Measurements from ENCODE around the gene CCNYL1.
"Not testable (repeated sequence)": the region's sequence is repeated elsewhere in the genome, so short reads cannot be mapped to it uniquely, and the experiment has no call there.

The CCNYL1 gene

DNA sequence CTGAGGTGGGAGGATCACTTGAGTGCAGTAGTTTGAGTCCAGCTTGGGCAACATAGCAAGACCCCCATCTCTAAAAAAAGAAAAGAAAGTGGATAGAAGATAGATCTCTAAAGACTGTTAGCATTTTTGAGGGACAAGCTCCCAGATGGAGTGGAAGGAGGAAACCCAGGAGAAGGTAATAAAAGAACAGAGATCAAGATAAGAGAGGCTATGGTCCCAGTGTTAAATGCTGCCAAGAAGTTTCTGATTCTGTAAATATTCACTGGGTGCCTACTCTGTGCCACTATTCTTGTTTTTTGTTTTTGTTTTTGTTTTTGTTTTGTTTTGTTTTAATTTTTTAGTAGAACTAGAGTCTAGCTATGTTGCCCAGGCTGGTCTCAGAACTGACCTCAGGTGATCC is 32.1 kb downstream of the CCNYL1 start:
- no peak for DNase-seq

DNA sequence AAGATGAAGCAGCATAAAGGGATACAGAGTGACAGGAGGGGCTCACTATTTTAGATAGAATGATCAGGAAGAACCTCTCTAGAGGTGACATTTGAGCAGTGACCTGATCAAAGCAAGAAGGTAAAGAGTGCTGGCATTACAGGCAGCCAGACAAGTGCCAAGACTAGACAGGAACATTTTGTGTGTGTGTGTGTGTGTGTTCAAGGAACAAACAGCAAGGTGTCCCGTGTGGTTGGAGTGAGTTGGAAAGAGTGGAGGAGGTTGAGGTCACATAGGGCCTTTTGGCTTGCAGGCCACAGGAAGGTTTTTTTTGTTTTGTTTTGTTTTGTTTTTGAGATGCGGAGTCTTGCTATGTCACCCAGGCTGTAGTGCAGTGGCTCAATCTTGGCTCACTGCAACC is 32.6 kb downstream of the CCNYL1 start:
- no peak for DNase-seq

DNA sequence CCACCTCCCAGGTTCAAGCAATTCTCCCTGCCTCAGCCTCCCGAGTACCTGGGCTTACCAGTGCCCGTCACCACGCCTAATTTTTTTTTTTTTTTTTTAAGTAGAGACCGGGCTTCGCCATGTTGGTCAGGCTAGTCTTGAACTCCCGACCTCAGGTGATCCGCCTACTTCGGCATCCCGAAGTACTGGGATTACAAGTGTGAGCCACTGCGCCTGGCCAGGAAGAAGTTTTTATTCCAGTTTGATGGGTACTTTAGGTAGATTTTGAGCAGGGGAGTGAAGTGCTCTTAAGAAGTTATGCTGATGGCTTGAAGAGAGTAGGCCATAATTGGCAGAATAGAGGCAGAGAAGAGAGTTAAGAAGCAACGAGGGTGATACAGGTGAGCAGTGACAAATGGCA is 33.0 kb downstream of the CCNYL1 start:
- DNase-seq = no peak

DNA sequence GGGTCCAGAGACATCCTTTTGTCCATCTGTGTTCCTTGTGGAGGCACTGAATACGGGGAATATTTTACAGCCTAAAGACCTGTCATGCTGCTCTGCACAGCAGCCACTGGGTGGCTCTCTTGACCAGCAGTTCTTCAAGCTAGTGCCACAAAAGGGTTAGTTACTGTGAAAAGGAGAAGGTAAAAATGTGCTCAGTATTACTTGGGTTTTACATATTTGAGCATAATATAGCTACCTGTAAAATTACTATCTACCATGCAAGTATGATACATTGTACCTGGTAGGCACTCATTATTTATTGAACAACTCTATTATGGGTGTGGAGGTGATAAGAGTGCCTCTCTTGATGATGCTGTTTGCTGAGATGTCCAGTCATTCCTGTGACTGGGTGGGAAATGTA is 34.7 kb downstream of the CCNYL1 start:
- DNase-seq = peak in 4 of 6 experiments; percentile 11 to 43 (median 25)

DNA sequence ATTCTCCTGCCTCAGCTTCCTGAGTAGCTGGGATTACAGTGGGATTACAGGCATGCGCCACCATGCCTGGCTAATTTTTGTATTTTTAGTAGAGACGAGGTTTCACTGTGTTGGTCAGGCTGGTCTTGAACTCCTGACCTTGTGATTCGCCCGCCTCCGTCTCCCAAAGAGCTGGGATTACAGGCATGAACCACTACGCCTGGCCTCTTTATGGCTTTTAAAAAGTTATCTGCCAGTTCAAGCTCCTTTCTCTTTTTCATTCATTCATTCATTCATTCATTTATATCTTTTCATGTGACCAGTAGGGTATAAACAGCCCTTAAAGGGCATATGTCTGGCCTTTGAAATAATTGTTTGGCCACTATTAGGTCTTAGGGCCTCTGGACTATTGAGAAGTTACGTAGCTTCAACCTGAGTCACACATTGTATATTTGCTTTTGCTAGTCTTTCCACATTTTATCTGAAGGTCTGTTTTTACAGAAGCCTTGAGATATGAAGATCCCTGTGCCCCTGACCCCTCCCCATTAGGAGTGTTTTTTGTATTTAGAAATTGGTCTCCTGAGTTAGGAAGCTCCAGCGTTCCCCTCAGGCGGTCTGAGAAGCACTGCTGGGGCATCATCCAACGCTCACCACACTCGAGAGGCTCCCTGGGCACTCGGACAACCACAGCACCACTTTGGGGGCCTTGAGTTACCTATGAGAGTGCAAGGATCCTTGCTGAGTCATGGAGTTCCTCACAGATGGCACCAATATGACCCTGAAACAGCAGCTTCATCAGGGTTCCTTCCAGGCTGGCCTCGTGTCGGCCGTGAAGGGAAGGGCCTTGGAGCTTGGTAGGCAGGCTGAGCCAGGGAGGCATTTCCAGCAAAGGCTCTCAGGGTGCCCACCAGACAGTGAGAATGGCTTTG is 36.5 kb downstream of the CCNYL1 start:
- DNase-seq = no peak

DNA sequence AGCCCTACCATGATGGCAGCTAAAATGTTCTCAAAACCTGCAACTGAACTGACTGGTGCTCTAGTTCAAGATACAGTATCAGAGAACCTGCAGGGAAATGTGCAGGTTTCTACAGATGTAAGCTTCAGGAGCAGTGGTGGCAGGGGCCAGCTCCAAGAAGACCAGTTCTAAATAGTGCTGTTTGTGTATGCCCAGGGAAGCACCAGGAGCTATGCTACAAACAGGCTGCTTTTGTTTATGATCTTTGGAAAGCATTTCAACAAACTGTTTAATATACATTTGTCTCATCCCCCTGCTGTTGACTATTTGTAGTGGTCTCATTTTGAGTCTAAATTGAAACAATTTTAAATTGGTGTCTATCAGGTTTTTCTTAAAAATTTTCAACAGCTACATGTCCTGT is 37.6 kb downstream of the CCNYL1 start:
- no peak for DNase-seq

DNA sequence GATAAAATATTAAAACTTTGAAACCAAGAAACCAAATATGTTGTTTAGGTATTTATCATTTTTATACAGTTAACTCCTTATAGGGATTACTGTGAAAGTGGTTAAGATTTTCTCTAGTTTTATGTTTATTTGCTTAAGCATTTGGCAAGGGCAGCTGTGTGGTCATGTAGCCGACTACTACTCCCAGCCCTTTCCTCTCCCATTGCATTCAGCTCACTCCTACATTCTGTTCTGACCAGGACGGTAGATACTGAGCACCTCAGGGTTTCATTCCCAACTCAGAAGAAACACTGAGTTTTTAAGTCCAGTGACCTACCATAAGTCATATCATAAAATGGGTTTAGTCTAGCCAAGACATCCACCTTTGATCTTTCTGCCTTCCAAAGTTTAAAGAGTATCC is 38.4 kb downstream of the CCNYL1 start:
- DNase-seq = no peak

DNA sequence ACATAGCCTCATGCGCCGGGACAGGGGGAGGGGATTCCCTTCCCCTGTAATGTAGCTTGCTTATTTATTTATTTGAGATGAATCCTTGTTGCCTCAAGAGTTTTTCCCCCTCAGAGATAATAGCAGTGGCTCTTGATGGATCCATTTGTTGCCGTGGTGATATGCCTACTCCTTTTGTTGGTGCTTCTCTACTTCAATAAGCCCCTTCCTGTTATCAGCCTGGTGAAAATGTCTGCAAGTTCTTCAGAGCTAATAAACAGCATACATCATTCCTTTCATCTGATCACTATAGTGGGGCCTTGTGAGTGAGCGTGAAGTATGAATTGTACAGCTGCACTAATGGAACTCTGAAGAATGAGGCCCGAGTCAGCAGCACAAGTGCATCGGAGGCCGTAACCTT is 38.9 kb downstream of the CCNYL1 start:
- DNase-seq = no peak

DNA sequence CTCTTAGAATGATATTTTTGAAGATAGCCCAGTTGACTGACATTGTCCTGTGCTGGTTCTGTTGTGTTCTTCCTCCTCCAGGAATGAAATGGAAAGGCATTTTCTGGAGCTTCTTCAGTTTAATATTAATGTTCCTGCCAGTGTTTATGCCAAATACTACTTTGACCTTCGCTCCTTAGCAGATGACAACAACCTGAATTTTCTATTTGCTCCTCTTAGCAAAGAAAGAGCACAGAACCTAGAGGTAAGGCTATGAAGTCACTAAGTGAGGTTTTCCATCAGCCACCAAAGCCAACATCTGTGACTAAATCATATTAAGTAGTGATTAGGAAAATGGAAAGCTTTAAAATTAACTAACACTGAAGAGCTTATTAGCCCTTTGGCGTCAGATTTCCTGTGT is 39.4 kb downstream of the CCNYL1 start:
- no peak for DNase-seq

DNA sequence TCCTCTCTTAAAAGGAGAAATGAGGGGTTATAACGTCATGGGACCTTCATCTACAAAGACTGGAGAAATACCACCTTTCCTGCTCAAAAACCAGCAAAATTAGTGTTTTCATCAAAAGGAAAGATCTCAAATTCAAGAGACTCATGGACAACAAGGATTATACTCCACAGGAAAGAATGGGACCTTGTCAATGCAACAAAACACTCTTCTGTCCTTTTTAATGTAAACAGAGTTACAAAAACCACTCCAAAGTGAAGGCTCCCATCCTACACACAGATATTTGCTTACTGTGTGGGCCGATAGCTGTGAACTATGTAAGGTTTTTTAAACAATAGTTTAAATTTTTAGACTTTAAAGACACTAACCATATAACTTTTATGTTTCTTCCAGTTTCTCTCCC is 42.2 kb downstream of the CCNYL1 start:
- not testable (repeated sequence) for DNase-seq

DNA sequence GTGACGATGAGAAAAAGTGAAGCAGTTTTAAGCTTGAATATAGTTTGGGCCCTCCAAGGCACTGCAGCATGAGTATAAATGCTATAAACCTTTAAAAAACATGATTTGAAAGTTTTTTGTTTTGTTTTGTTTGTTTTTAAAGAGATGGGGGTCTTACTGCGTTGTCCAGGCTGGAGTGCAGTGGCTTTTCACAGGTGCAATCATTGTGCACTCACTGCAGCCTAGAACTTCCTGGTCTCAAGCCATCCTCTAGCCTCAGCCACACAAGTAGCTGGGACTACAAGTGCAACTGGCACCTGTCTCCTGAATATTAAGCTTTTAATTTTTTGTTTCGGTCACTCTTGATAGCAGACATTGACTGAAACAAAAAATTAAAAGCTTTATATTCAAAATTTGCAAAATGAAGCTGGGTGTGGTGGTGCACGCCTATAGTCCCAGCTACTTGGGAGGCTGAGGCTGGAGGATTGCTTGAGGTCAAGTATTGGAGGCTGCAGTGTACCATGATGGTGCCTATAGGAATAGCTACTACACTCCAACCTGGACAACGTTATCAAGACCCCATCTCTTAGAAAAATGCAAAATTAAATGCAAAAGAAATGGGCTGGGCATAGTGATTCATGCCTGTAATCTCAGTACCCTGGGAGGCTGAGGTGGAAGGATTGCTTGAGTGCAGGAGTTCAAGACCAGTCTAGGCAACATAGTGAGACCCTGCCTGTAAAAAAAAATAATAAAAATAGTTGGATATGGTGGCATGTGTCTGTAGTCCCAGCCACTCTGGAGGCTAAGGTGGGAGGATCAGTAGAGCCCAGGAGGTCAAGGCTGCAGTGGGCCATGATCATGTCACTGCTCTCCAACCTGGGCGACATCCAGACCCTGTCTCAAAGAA is 43.3 kb downstream of the CCNYL1 start:
- no peak for DNase-seq

DNA sequence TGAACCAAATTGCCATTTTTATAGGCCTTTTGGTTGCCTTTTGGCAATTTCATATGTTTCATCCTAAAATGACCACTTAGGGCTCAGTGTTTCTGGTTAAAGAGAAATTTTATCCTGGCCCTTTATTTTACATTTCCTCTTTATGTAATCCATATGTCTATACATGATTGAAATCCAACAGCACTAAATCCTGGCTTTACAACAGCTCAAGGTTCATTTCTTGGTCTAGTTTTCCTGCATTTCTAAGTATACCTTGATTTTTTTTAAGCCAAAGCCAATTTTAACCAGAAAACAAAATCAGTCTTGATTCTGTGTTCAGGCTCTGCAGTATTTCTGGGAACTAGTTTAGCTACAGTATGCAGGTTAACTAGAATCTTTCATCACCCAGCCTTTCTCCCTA is 46.6 kb downstream of the CCNYL1 start:
- DNase-seq = no peak

DNA sequence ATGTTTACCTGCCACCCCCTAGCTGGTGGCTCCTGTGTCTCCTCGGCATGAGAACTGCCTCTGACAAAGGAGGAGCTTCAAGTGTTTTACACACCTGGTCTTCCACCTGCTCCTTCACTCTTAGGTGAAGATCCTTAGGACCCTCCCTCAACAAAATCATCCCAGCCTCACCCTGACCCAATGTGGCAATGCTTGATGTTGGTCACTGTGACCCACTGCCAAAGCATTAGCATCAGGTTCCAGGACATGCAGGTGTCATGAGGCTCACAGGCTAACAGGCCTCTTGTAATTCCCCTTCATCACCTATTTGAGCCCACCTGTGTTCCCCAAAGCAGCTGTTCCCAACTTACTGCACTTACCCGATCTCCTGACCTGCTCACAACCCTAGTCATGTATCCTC is 48.5 kb downstream of the CCNYL1 start:
- no peak for DNase-seq

DNA sequence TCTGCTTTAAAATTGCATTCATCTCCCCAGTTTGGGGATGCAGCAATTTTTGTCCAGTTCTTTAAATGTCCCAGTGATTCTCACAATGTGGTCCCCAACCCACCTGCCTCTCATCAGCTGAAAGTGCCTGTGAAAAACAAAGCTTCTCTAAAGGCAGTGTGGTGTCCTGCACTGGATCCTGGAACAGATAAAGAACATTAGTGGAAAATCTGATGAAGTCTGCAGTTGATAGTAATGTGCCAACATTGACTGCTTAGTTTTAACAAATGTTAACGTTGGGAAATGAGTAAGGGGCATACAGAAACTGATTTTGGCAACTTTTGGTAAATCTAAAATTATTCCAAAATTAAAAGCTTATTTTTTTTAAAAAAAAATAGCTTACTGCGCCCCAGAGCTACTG is 49.0 kb downstream of the CCNYL1 start:
- DNase-seq = no peak

DNA sequence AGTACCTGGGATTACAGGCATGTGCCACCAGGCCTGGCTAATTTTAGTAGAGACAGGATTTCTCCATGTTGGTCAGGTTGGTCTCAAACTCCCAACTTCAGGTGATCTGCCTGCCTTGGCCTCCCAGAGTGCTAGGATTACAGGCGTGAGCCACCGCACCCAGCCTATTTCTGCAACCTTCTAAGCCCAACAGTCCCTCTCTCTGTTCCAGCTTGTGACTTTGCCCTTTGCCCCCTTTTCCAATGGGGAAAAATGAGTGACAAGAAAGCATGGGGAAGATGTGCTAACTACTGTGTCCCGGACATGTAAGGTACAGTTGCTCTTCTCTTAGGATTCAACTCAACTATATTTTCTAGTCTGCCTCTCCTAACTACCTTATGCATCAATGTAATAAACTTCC is 50.0 kb downstream of the CCNYL1 start:
- DNase-seq = not testable (repeated sequence)

DNA sequence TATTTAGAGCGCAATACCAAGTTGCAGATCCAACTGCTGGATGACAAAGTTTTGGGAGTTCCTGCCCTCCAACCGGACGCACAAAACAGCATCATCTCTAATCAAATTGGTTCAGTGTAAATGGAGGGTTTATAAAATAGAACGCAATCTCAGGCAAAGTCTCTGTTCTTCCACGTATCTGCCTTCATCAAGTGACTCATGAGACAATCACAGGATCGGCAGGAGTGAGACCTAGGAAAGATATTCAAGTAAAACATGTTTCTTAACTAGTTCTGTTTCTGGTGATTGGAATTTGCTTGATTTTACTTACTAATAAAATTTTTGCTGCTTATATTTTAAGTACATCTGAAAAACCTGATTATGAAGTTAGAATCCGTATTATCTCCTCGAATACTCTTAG is 50.7 kb downstream of the CCNYL1 start:
- no peak for DNase-seq

DNA sequence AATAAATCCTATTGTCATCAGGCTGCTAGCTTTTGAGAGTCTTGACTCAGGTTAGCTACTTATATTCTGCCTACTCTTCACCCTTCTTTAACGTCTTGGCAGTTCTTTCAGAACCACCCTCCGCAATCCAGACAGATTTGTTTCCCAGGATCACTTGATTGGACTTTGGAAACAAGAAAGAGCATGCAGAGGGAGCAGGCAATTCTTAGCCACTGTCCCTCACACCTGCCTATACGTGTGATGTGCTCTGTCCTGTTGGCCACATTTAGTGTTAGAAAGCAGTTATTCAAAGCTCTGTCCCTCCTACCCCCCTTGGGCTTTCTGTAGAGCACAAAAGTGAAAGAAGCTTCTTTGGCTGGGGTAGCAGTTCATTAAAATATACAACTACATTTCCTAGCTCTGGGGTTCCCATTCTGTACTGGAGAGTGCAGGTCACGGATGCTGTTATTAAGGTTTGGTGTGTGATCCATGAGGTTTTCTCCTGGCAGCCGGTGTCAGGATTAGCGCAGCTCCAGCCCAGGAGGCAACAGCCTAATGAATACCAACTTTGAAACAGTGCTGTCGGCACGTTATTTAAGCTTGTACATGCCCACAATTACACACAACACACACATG is 52.0 kb downstream of the CCNYL1 start:
- no peak for DNase-seq

DNA sequence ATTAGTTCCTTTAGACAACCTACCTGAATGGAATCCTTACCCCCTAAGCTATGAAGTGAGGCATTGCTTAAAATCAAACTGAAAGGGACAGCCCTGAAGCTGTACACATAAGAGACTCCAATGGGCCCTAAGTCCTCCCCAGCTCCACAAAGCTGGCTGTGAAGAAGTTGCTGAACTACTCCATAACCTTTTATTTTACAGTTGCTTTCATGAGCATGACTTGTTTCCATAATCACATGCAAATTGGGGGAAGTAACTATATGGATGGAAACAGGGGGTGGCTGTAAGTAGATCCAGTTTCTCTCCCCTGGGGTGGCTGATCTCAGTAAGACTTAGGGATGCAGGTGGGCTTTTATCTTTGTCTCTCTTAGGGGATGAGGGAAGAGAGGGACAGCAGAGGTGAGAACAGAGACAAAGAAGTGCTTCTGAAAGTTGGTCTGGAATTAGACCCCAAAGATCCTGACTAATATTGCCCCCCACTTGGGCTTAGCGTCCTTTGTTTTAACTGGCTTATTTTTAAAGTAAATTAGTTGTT is 52.7 kb downstream of the CCNYL1 start:
- DNase-seq = no peak

DNA sequence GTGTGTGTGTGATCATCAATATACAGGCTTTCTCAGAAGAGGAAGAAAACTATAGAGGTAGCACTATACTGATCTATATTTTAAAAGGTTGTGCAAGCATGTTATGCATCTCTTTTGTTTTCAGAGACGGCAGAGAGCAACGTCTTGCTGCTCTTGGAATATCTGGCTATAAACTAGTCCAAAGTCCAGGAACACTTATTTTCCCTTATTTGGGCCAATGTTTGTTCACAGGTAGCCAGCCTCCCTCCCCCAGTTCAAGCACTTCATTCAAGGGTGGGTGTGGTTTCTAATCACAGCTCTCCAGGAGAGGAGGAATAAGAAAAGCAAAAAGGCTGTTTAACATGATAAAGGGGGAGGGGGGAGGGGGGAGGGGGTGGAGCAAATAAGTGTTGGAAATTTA is 54.1 kb downstream of the CCNYL1 start:
- no peak for DNase-seq

DNA sequence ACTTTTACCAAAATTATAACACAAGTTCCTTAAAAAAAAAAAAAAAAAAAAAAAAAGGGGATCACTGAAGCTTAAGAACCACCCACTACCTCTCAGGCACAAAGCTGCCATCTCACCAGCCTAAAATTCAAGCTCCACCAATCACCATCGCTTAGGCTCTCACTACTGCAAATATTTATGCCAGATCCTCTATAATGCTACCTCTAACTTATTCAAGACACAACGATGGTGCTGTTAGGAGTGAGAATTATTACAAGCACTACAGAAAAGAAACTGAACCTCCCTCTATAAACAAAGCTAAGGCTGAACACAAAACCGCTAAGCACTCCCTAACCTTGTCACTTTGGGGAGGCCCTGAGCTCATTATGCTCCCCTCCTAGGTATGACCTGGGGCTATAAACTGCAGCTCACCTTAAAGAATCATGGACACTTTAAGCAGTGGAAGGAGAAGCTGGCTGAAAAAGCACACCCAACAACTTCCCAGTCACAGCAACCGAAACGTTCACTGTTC is 54.7 kb downstream of the CCNYL1 start:
- DNase-seq = no peak

DNA sequence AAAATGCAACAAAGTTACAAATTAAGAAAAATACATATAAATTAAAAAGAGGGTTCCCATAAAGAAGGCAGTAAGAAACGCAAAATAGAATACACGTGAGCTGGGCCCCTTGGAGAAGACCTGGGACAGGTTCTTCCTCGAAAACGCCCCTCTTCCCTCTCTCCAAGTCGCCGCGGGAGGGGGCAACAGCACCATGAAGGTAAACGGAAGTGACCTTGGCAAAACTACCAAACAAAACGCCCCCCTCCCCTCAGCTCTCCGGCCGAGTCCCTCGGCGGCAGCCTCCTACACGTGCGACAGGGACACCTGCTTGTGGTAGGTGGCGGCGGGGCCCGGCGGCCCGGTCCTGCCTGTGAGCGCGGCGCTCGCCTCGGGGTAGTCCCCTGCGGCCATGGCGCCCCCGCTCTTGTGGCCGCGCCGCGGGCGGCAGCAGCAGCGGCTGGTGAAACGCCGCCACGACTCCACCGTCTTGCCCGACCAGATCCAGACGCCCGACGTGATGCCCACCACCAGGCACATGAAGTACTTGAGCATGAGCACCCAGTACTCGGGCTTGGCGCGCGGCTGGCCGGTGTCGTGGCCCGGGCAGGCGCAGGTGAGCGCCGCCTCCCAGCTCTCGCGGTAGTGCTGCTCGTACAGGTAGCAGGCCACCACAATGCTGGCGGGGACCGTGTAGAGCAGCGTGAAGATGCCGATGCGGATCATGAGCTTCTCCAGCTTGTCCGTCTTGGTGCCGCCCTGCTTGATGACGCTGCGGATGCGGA is 55.4 kb downstream of the CCNYL1 start:
- DNase-seq = no peak

DNA sequence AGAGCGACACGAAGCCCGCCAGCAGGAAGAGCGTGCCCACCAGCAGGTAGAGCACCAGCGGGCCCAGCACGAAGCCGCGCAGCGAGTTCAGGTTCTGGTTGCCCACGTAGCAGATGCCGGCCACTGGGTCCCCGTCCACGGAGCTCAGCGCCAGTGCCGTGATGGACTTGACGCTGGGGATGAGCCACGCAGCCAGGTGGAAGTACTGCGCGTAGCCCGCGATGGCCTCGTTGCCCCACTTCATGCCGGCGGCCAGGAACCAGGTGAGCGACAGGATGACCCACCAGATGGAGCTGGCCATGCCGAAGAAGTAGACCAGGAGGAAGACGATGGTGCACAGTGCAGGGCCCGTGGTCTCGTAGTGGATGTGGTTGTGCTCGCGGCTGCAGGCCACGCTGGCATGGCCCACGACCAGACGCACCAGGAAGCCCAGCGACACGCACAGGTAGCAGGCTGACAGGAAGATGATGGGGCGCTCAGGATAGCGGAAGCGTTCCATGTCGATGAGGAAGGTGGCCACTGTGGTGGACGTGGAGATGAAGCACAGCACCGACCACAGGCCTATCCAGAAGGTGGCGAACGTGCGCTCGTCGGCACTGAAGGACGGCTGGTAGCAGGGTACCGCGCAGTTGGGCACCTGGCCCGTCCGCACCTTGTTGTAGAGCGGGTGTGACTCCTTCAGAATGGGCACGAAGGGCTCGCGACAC is 56.2 kb downstream of the CCNYL1 start:
- no peak for DNase-seq
